CD14-positive monocyte (primary cell): ENCODE data around the gene CYP2J2. TPM values are rescaled to one million over a fixed set of nuclear protein-coding genes. Genes with fewer than 3 reads are reported as not detected.
A peak's percentile ranks its signal among the peaks of the same experiment; 100 is the strongest.
"Not testable (repeated sequence)": the region's sequence is repeated elsewhere in the genome, so short reads cannot be mapped to it uniquely, and the experiment has no call there.

Experiments used
- DNase-seq, 3 donors: peaks; one replicate each; pipeline ENCODE4 v3.0.0-alpha.2; 2011 to 2022
- H2AFZ ChIP-seq: 2 replicates; pipeline ENCODE4 v1.6.0; 2012; ENCODE audit warnings: mild to moderate bottlenecking, low read depth, low read length, inconsistent platforms; ENCODE audit not compliant: insufficient read depth, poor library complexity, severe bottlenecking
- H3K27ac ChIP-seq, 2 donors: 1 replicate in 1 of 2; 2 replicates in 1 of 2; pipeline ENCODE4 v1.5.1; 2012 to 2013; ENCODE audit warnings: low read length in 2 of 2, control low read depth in 1 of 2, inconsistent platforms in 1 of 2, low read depth in 1 of 2, mild to moderate bottlenecking in 1 of 2
- H3K27me3 ChIP-seq, 2 donors: one replicate each; pipeline versions ENCODE4 v1.6.0 to v1.6.1; 2011 to 2013; ENCODE audit warnings: low read length in 2 of 2; ENCODE audit not compliant: control insufficient read depth in 2 of 2, insufficient read depth in 2 of 2
- H3K36me3 ChIP-seq, 2 donors: replicated peaks in 1 of 2; 1 replicate in 1 of 2; 2 replicates in 1 of 2; pipeline versions ENCODE4 v1.5.1 to v1.6.1; 2012 to 2013; ENCODE audit warnings: low read length in 2 of 2, control low read depth in 1 of 2, inconsistent platforms in 1 of 2, mild to moderate bottlenecking in 1 of 2; ENCODE audit not compliant: insufficient read depth in 2 of 2, control insufficient read depth in 1 of 2
- H3K4me1 ChIP-seq, 2 donors: 1 replicate in 1 of 2; 2 replicates in 1 of 2; pipeline versions ENCODE4 v1.5.1 to v1.6.1; 2012 to 2013; ENCODE audit warnings: low read length in 2 of 2, control low read depth in 1 of 2, inconsistent platforms in 1 of 2, mild to moderate bottlenecking in 1 of 2, moderate library complexity in 1 of 2; ENCODE audit not compliant: insufficient read depth in 2 of 2, control insufficient read depth in 1 of 2
- H3K4me2 ChIP-seq: replicated peaks from 2 replicates; pipeline ENCODE3; 2012; ENCODE audit warnings: low read length, moderate library complexity, mild to moderate bottlenecking; ENCODE audit not compliant: poor library complexity, severe bottlenecking; ENCODE audit errors: extremely low read depth
- H3K4me3 ChIP-seq, 3 experiments: fragments of 200-600 bp in 1 of 3; sonication (generic) in 1 of 3; replicated peaks in 1 of 3; 1 replicate in 2 of 3; 2 replicates in 1 of 3; pipeline ENCODE4 v1.5.1; 2011 to 2013; ENCODE audit warnings: low read length in 3 of 3, mild to moderate bottlenecking in 3 of 3, control low read depth in 2 of 3, low read depth in 2 of 3, inconsistent platforms in 1 of 3, moderate library complexity in 1 of 3
- H3K79me2 ChIP-seq: 2 replicates; pipeline ENCODE4 v1.6.0; 2012; ENCODE audit warnings: mild to moderate bottlenecking, control low read depth, inconsistent platforms, low read length, moderate library complexity; ENCODE audit not compliant: insufficient read depth
- H3K9ac ChIP-seq: 2 replicates; pipeline ENCODE4 v1.6.0; 2017; ENCODE audit warnings: low read length, mild to moderate bottlenecking; ENCODE audit not compliant: insufficient read depth, poor library complexity, severe bottlenecking
- H3K9me3 ChIP-seq, 2 donors: replicated peaks in 1 of 2; 1 replicate in 1 of 2; 2 replicates in 1 of 2; pipeline versions ENCODE4 v1.5.1 to v1.6.1; 2012 to 2013; ENCODE audit warnings: low read length in 2 of 2, control low read depth in 1 of 2; ENCODE audit not compliant: control insufficient read depth in 1 of 2, insufficient read depth in 1 of 2
- H4K20me1 ChIP-seq: 2 replicates; pipeline ENCODE4 v1.6.0; 2012; ENCODE audit warnings: mild to moderate bottlenecking, low read length, control low read depth, moderate library complexity; ENCODE audit not compliant: insufficient read depth
- H3K27ac Mint-ChIP-seq, 7 donors: one replicate each; pipeline ENCODE4 v1.8.0; 2020; ENCODE audit warnings: mild to moderate bottlenecking in 7 of 7, mixed read lengths in 7 of 7, moderate library complexity in 6 of 7, inconsistent platforms in 2 of 7
- H3K27me3 Mint-ChIP-seq, 3 donors: one replicate each; pipeline ENCODE4 v1.8.0; 2021 to 2022; ENCODE audit warnings: low read depth in 3 of 3, mild to moderate bottlenecking in 3 of 3, mixed read lengths in 3 of 3, moderate library complexity in 3 of 3, inconsistent platforms in 1 of 3
- H3K36me3 Mint-ChIP-seq, 2 donors: one replicate each; pipeline ENCODE4 v1.8.0; 2020; ENCODE audit warnings: mixed read lengths in 2 of 2, inconsistent platforms in 1 of 2, mild to moderate bottlenecking in 1 of 2
- H3K4me1 Mint-ChIP-seq: one replicate; pipeline ENCODE4 v1.8.0; 2020; ENCODE audit warnings: mild to moderate bottlenecking, mixed read lengths
- H3K4me3 Mint-ChIP-seq, 2 donors: one replicate each; pipeline ENCODE4 v1.8.0; 2020; ENCODE audit warnings: mild to moderate bottlenecking in 2 of 2, mixed read lengths in 2 of 2, moderate library complexity in 1 of 2
- H3K9me3 Mint-ChIP-seq, 7 donors: one replicate each; pipeline ENCODE4 v1.8.0; 2020 to 2022; ENCODE audit warnings: mixed read lengths in 7 of 7, mild to moderate bottlenecking in 6 of 7, moderate library complexity in 6 of 7, inconsistent platforms in 2 of 7
- WGBS: methylation state at CpG from one replicate; pipeline ENCODE4 v1.1.5; 2013; ENCODE audit warnings: missing lambda C conversion rate; ENCODE audit not compliant: insufficient coverage; 5-methylcytosine and 5-hydroxymethylcytosine counted together
- intact Hi-C, 2 donors: fragments of 100-400 bp; cut with micrococcal nuclease; formaldehyde crosslinking; loops; one replicate each; pipeline versions ENCODE4 v1.15.0 to v1.15.1; 2023
- polyA plus RNA-seq, 3 donors: library from polyadenylated mRNA; depleted of rRNA in 1 of 3; unstranded in 2 of 3; stranded (reverse) in 1 of 3; fragments of 300-500 nt in 2 of 3; fragments of >200 nt in 1 of 3; fragmentation: Illumina TruSeq in 2 of 3; gene quantifications; 1 replicate in 2 of 3; 2 replicates in 1 of 3; pipeline ENCODE4 v1.2.3, GENCODE V29; 2012 to 2021
- TF ChIP-seq, protein P1 (sequence below): fragments of 200-600 bp; IDR thresholded peaks from one replicate; pipeline ENCODE4 v1.8.0; 2022; ENCODE audit warnings: antibody characterized with exemption, mild to moderate bottlenecking

The CYP2J2 gene
- polyA plus RNA-seq, 3 donors: not detected

DNA sequence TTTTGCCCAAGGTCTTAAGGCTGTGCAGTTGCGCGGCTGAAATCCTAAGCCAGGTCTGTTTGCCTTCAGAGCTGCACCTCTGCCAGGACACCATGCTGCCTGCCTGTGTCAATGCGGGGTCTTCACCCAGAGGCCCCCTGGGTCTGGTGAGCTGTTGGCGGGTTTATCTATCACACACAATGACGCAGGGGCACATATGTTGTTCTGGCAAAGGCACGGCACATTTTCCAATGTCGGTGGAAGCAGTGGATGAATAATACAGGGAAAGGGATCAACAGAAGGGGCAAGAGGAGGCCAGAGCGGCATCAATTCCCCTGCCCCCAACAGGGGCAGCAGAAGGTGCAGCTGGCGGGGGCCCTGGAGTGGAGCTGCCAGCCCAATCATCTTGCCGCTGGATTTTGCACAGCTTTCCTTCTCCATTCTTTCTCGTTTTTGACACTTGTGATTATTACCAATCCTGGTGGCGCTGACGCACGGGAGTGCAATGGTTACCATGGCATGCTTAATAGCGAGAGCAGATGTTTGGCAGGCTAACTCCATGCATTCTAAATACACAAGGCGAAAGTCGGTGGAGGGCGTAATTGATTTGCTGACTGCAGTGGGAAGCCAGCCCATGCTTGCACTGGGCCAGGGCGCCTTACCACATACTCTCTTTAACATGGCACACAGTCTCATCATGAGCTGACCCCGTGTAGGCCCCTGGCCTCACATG is 45.8 kb upstream of the CYP2J2 start:
- no peak for DNase-seq
- H3K4me3 Mint-ChIP-seq: no peak overlapping the region
- H3K36me3 Mint-ChIP-seq: no peaks in the 10 kb centered on the region
- Histone ChIP-seq H3K4me2 (no peak overlapping the region), H3K4me1 (peaks cover 0 to 5% of the 10 kb centered on the region in 2 donors), H2AFZ (no peak overlapping the region), H3K27ac (no peak overlapping the region), H3K36me3 (no peaks in the 10 kb centered on the region), H3K4me3 (no peak overlapping the region), H3K79me2 (no peaks in the 10 kb centered on the region), H4K20me1 (no peaks in the 10 kb centered on the region), H3K9ac (no peak overlapping the region), H3K27me3 (peaks cover 0 to 4% of the 10 kb centered on the region in 2 donors), H3K9me3 (no peaks in the 10 kb centered on the region)
- WGBS: 91% methylated on average over 14 of the region's 20 CpGs
- H3K27me3 Mint-ChIP-seq: peaks cover 0 to 6% (median 2%) of the 10 kb centered on the region in 3 donors
- H3K9me3 Mint-ChIP-seq: no peaks in the 10 kb centered on the region
- TF ChIP-seq, protein P1, sequence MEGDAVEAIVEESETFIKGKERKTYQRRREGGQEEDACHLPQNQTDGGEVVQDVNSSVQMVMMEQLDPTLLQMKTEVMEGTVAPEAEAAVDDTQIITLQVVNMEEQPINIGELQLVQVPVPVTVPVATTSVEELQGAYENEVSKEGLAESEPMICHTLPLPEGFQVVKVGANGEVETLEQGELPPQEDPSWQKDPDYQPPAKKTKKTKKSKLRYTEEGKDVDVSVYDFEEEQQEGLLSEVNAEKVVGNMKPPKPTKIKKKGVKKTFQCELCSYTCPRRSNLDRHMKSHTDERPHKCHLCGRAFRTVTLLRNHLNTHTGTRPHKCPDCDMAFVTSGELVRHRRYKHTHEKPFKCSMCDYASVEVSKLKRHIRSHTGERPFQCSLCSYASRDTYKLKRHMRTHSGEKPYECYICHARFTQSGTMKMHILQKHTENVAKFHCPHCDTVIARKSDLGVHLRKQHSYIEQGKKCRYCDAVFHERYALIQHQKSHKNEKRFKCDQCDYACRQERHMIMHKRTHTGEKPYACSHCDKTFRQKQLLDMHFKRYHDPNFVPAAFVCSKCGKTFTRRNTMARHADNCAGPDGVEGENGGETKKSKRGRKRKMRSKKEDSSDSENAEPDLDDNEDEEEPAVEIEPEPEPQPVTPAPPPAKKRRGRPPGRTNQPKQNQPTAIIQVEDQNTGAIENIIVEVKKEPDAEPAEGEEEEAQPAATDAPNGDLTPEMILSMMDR: no peak
- peaks cover 8% of the 10 kb centered on the region for H3K4me1 Mint-ChIP-seq
- intact Hi-C loops: loop anchor here in 1 of 2 donors (10.0 kb wide), 1 partner anchor 1062 kb away; no protein-coding TSS in a partner anchor
- no peak overlapping the region for H3K27ac Mint-ChIP-seq

DNA sequence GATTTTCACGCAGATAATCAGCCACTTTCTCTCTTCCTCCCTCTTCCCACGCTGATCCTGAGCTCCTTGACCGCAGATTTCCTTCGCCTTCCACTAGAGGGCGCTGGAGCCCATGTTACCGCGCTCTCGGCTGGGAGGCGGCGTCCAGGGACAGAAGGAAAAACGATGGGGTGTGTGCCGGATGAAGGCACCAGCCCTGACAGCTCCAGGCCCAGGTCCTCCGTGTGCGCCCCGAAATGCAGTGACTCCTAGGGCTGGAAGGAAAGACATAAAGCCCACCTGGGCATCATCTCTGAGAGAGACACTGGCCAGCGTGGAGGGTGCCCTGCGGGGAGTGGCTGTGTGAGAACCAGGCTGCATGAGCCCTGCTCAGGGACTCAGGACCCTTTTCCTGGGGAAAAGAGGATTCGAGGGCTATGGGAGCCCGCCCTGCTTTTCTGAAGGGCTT is 44.9 kb upstream of the CYP2J2 start:
- Mint-ChIP-seq H3K4me3 (peak overlapping the region in 1 of 2 donors; percentile 56), H3K9me3 (no peaks in the 10 kb centered on the region), H3K27ac (peak overlapping the region in 1 of 7 donors; percentile 25), H3K27me3 (peaks cover 0 to 6% (median 2%) of the 10 kb centered on the region in 3 donors), H3K36me3 (no peaks in the 10 kb centered on the region), H3K4me1 (peaks cover 6% of the 10 kb centered on the region)
- TF ChIP-seq, protein P1: peak; percentile 91
- no peaks in the 10 kb centered on the region for H3K9me3 ChIP-seq
- peaks cover 0 to 5% of the 10 kb centered on the region in 2 donors for H3K4me1 ChIP-seq
- no peaks in the 10 kb centered on the region for H3K36me3 ChIP-seq
- no peak overlapping the region for H2AFZ ChIP-seq
- intact Hi-C loops: loop anchor here in 1 of 2 donors (10.0 kb wide), 1 partner anchor 1063 kb away; no protein-coding TSS in a partner anchor
- no peak overlapping the region for H3K4me3 ChIP-seq
- peaks cover 0 to 4% of the 10 kb centered on the region in 2 donors for H3K27me3 ChIP-seq
- H3K9ac ChIP-seq: no peak overlapping the region
- H4K20me1 ChIP-seq: no peaks in the 10 kb centered on the region
- H3K4me2 ChIP-seq: peak overlapping the region; percentile 13
- no peak overlapping the region for H3K27ac ChIP-seq
- WGBS: 15% methylated on average over 11 of the region's 19 CpGs
- H3K79me2 ChIP-seq: no peaks in the 10 kb centered on the region
- peak; percentile 23 to 33 (median 32) for DNase-seq

DNA sequence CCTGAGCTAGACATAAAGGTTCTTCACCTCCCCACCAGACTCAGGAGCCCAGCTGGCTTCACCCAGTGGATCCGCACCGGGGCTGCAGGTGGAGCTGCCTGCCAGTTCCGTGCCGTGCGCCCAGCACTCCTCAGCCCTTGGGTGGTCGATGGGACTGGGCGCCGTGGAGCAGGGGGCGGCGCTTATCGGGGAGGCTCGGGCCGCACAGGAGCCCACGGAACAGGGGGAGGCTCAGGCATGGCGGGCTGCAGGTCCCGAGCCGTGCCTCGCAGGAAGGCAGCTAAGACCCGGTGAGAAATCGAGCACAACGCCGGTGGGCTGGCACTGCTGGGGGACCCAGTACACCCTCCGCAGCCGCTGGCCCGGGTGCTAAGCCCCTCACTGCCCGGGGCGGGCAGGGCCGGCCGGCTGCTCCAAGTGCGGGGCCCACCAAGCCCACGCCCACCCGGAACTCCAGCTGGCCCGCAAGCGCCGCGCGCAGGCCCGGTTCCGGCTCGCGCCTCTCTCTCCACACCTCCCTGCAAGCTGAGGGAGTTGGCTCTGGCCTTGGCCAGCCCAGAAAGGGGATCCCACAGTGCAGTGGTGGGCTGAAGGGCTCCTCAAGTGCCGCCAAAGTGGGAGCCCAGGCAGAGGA is 43.1 kb upstream of the CYP2J2 start:
- intact Hi-C loops: loop anchor here in 1 of 2 donors (10.0 kb wide), 1 partner anchor 1065 kb away; no protein-coding TSS in a partner anchor
- H3K27me3 Mint-ChIP-seq, H3K36me3 ChIP-seq, H3K27ac ChIP-seq, H3K4me3 ChIP-seq, H3K4me3 Mint-ChIP-seq, H3K27ac Mint-ChIP-seq, H3K9me3 Mint-ChIP-seq, H3K4me2 ChIP-seq, H4K20me1 ChIP-seq, H3K27me3 ChIP-seq, H3K79me2 ChIP-seq, H3K9ac ChIP-seq, H3K36me3 Mint-ChIP-seq, H3K9me3 ChIP-seq, H2AFZ ChIP-seq, H3K4me1 ChIP-seq, H3K4me1 Mint-ChIP-seq, DNase-seq: not testable (repeated sequence)
- WGBS: over 99% methylated on average over 30 of the region's 42 CpGs
